Loucy (cell line): Measurements from ENCODE around the gene ZFYVE27.

Source experiments
- H2AFZ ChIP-seq: fragments of 200-600 bp; sonication (generic); 2 replicates; pipeline ENCODE4 v1.6.0; 2016; ENCODE audit warnings: antibody characterized with exemption, mild to moderate bottlenecking, low read length, moderate library complexity
- H3F3A ChIP-seq: fragments of 200-600 bp; 2 replicates; pipeline ENCODE4 v1.6.0; 2016; ENCODE audit warnings: antibody characterized with exemption, low read depth, mild to moderate bottlenecking
- H3K27me3 ChIP-seq: fragments of 200-600 bp; sonication (generic); 2 replicates; pipeline ENCODE4 v1.6.1; 2014; ENCODE audit warnings: low read length, mild to moderate bottlenecking; ENCODE audit not compliant: insufficient read depth, poor library complexity, severe bottlenecking
- H3K36me3 ChIP-seq: fragments of 200-600 bp; sonication (generic); 2 replicates; pipeline ENCODE4 v1.6.1; 2016; ENCODE audit warnings: low read length; ENCODE audit not compliant: insufficient read depth
- H3K4me1 ChIP-seq: fragments of 200-600 bp; sonication (generic); 2 replicates; pipeline ENCODE4 v1.5.1; 2014; ENCODE audit warnings: low read length, mild to moderate bottlenecking; ENCODE audit not compliant: insufficient read depth, poor library complexity, severe bottlenecking
- H3K4me2 ChIP-seq: fragments of 200-600 bp; sonication (generic); 2 replicates; pipeline ENCODE4 v1.6.0; 2014; ENCODE audit warnings: antibody characterized with exemption, low read length, low read depth, mild to moderate bottlenecking; ENCODE audit not compliant: poor library complexity, severe bottlenecking
- H3K4me3 ChIP-seq: fragments of 200-600 bp; sonication (generic); 2 replicates; pipeline ENCODE4 v1.5.1; 2014; ENCODE audit warnings: low read length, mild to moderate bottlenecking, mixed read lengths; ENCODE audit not compliant: poor library complexity, severe bottlenecking
- H3K79me2 ChIP-seq: fragments of 200-600 bp; sonication (generic); 2 replicates; pipeline ENCODE4 v1.6.1; 2014; ENCODE audit warnings: low read length; ENCODE audit not compliant: insufficient read depth
- H3K9ac ChIP-seq: fragments of 200-600 bp; sonication (generic); 2 replicates; pipeline ENCODE4 v1.6.0; 2014; ENCODE audit warnings: mild to moderate bottlenecking, low read depth, low read length, moderate library complexity; ENCODE audit not compliant: poor library complexity, severe bottlenecking
- H3K9me2 ChIP-seq: fragments of 200-600 bp; sonication (generic); replicated peaks from 2 replicates; pipeline ENCODE4 v1.6.1; 2016; ENCODE audit warnings: low read depth, low read length, mixed read lengths
- H3K9me3 ChIP-seq: fragments of 200-600 bp; sonication (generic); 2 replicates; pipeline ENCODE4 v1.6.1; 2014; ENCODE audit warnings: mild to moderate bottlenecking, antibody characterized with exemption, low read length, low read depth; ENCODE audit not compliant: insufficient read depth
- H4K20me1 ChIP-seq: fragments of 200-600 bp; sonication (generic); 2 replicates; pipeline ENCODE4 v1.6.0; 2014; ENCODE audit warnings: antibody characterized with exemption, low read length, mild to moderate bottlenecking; ENCODE audit not compliant: insufficient read depth, poor library complexity, severe bottlenecking
- EZH2phosphoT487 ChIP-seq: fragments of 200-600 bp; IDR thresholded peaks from 2 replicates; pipeline ENCODE4 v1.6.1; 2018; ENCODE audit warnings: antibody characterized with exemption, mild to moderate bottlenecking, moderate library complexity, borderline replicate concordance
- TF ChIP-seq, protein P1 (sequence below): fragments of 200-600 bp; sonication (generic); conservative IDR thresholded peaks from 2 replicates; pipeline ENCODE4 v1.5.1; 2014; ENCODE audit warnings: mild to moderate bottlenecking, antibody characterized with exemption, low read length

The ZFYVE27 gene, protein sequence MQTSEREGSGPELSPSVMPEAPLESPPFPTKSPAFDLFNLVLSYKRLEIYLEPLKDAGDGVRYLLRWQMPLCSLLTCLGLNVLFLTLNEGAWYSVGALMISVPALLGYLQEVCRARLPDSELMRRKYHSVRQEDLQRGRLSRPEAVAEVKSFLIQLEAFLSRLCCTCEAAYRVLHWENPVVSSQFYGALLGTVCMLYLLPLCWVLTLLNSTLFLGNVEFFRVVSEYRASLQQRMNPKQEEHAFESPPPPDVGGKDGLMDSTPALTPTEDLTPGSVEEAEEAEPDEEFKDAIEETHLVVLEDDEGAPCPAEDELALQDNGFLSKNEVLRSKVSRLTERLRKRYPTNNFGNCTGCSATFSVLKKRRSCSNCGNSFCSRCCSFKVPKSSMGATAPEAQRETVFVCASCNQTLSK

DNA sequence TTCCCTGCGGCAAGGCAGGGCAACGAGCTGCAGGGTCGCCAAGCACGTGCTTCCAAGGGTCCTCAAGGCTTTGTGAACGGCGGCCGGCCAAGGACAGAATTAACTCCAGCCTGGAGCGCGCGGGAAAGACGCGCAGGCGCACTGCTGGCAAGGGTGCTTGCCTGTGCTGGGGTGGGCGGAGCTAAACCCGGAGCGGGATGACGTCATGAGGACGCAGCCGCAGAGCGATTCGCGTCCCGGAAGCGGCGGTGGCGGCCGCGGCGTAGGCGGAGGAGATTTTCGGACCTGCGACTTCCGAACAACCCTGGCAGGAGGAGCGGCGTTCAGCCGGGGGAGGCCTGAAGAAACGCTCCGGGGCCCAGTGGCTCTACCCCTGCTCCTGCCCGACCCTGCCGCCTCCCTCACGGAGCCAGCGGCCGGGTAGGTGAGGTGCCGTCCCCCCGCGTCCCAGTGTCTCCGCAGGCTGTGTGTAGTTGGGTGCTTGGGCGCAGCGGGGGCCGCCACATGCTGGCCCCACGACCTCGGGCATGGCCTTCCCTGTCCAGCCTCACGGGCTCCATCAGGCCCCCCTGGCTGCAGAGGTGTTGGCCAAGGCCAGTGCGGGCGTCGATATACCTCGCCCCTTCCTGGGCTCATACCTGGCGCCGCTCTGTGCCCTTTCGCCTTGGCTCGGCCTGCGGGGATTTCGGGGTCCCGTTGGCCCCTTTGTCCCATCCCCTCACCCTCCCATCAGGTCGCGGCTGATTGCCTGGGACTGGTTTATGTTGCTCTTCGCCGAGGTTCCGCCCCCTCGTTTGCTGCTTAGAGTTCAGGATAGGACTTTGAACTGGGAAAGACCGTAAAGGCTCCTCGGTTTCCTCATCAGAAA, at the start of gene ZFYVE27:
Gene ZFYVE27, plus strand, starts transcription at position 227 of the 868 bp plus-strand sequence. CDS start 1,350 bp downstream, outside the sequence.
- Histone ChIP-seq H3K79me2 (peaks cover 43% of the 10 kb centered on the region), H4K20me1 (peaks cover 29% of the 10 kb centered on the region)

DNA sequence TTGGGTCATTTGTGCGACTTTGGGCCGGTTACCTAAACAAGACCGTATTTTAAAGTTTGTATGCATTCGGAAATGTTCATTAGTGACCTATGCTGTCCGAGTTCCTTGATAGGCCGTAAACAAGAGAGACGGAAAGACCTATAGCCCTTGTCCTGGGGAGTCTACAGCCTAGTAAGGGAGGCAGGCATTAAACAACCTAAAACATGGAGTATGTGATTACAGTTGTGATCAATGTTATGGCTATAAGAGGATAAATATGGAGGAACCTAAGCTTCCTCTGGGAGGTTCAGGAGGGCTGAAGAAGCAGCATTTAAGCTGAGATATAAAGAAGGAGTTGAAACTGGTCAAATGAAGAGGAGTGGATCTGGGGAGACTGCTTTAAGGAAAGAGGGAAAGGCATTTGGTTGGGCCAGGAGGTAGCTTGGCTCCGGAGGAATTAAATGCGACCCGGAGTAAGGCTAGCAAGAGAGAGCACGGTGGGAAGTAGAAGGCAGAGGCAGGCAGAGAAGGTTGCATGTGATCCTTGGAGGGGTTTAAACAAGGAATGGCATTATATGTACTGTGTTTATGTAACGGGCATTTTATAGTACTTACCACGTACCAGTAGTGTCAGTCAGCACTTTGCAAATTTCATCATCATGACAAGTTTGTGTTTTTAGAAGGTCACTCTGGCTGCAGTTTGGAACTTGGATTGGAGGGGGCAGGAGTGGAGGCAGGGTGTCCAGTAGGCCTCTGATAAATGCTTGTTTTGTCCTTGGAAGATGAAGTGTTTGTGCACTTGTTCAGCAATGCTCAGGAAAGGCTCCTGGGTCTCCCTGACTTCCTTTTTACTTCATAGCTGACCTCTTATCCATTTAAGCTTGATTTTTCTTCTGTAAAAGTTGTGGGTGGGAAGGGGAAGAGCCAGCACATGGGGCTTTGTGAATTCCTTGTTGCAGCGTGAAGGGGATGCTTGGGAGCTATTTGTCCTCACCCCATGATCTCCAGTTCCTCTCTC, 48.8 kb upstream of the ZFYVE27 start:
- H3K4me2 ChIP-seq: peak overlapping the region; percentile 95
- H3K79me2 ChIP-seq: no peaks in the 10 kb centered on the region
- peak overlapping the region; percentile 79 for H3K4me3 ChIP-seq
- TF ChIP-seq, protein P1, sequence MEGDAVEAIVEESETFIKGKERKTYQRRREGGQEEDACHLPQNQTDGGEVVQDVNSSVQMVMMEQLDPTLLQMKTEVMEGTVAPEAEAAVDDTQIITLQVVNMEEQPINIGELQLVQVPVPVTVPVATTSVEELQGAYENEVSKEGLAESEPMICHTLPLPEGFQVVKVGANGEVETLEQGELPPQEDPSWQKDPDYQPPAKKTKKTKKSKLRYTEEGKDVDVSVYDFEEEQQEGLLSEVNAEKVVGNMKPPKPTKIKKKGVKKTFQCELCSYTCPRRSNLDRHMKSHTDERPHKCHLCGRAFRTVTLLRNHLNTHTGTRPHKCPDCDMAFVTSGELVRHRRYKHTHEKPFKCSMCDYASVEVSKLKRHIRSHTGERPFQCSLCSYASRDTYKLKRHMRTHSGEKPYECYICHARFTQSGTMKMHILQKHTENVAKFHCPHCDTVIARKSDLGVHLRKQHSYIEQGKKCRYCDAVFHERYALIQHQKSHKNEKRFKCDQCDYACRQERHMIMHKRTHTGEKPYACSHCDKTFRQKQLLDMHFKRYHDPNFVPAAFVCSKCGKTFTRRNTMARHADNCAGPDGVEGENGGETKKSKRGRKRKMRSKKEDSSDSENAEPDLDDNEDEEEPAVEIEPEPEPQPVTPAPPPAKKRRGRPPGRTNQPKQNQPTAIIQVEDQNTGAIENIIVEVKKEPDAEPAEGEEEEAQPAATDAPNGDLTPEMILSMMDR: no peak
- no peak for TF ChIP-seq EZH2phosphoT487
- no peaks in the 10 kb centered on the region for H3K9me3 ChIP-seq
- H4K20me1 ChIP-seq: no peaks in the 10 kb centered on the region
- no peaks in the 10 kb centered on the region for H3K36me3 ChIP-seq
- H3K27me3 ChIP-seq: no peaks in the 10 kb centered on the region
- peaks cover 24% of the 10 kb centered on the region for H3K4me1 ChIP-seq
- H2AFZ ChIP-seq: peak overlapping the region; percentile 80
- H3K9ac ChIP-seq: peak overlapping the region; percentile 90
- no peaks in the 10 kb centered on the region for H3K9me2 ChIP-seq
- H3F3A ChIP-seq: no peaks in the 10 kb centered on the region

More for the DNA sequence above, at the start of gene ZFYVE27:
- Histone ChIP-seq H3K9ac (peak within 1 kb of the TSS; percentile 92), H3K4me2 (peak within 1 kb of the TSS; percentile 100), H3K4me1 (peaks cover 33% of the 10 kb centered on the region), H3K27me3 (no peaks in the 10 kb centered on the region), H3F3A (no peaks in the 10 kb centered on the region), H3K36me3 (no peaks in the 10 kb centered on the region), H3K9me3 (no peaks in the 10 kb centered on the region), H3K4me3 (peak within 1 kb of the TSS; percentile 98), H3K9me2 (no peaks in the 10 kb centered on the region), H2AFZ (peak within 1 kb of the TSS; percentile 98)
- no peak for TF ChIP-seq EZH2phosphoT487

DNA sequence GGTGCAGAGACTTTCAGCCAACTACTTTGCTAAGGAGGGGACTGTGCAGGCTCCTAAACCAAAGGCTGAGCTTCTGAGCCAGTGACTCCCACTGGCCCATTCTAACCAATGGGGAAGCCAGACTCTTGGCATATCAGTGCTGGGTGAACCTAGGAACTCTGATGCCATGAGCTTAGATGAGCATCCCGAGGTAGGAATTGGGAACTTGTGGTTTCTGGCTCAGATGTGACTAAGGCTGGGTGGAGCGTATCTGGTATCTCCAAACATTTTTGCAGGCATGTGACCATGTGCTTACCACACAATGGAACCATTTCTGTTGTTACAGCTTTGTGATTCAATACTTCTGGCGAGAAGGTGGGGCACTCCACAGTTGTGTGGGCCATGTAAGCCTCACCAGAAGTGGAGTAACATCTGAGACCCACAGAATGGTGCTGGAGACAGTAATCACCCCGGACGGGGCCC, 47.3 kb upstream of the ZFYVE27 start:
- H3K79me2 ChIP-seq: no peaks in the 10 kb centered on the region
- no peaks in the 10 kb centered on the region for H4K20me1 ChIP-seq
- no peaks in the 10 kb centered on the region for H3K9me3 ChIP-seq
- no peak overlapping the region for H2AFZ ChIP-seq
- no peak overlapping the region for H3K4me2 ChIP-seq
- no peaks in the 10 kb centered on the region for H3K36me3 ChIP-seq
- H3K27me3 ChIP-seq: no peaks in the 10 kb centered on the region
- no peak for TF ChIP-seq EZH2phosphoT487
- TF ChIP-seq, protein P1: no peak
- H3K4me1 ChIP-seq: peaks cover 15% of the 10 kb centered on the region
- no peak overlapping the region for H3K9ac ChIP-seq
- no peak overlapping the region for H3K4me3 ChIP-seq
- H3K9me2 ChIP-seq: no peaks in the 10 kb centered on the region
- H3F3A ChIP-seq: no peaks in the 10 kb centered on the region
